Fibroblast of skin of left quadriceps (primary cell): ENCODE results near the gene CALCA.

ENCODE experiments used
- DNase-seq, 2 experiments: peaks; one replicate each; pipeline ENCODE4 v3.0.0-alpha.2; 2013; ENCODE audit warnings: low read depth in 2 of 2

CALCA gene

GRCh38 chr11:14942745-14943144, 29.4 kb downstream of the CALCA start:
- no peak for DNase-seq

DNA sequence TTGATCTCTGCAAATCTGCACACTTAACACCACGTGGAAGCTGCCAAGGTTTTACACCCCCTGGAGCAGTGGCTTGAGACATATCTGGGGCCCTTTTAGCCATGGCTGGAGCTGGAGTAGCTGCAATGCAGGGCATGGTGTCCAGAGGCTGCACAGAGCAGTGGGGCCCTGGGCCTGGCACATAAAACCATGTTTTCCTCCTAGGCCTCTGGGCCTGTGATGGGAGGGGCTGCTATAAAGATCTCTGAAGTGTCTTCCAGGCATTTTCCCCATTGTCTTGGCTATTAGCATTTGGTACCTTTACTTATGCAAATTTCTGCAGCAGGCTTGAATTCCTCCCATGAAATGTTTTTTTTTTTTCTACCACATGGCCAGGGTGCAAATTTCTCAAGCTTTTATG, 33.2 kb downstream of the CALCA start:
- no peak for DNase-seq

GRCh38 chr11:14934641-14935351, 37.4 kb downstream of the CALCA start:
- DNase-seq, result no peak

GRCh38 chr11:14932447-14932846, 39.7 kb downstream of the CALCA start:
- DNase-seq, result no peak

DNA sequence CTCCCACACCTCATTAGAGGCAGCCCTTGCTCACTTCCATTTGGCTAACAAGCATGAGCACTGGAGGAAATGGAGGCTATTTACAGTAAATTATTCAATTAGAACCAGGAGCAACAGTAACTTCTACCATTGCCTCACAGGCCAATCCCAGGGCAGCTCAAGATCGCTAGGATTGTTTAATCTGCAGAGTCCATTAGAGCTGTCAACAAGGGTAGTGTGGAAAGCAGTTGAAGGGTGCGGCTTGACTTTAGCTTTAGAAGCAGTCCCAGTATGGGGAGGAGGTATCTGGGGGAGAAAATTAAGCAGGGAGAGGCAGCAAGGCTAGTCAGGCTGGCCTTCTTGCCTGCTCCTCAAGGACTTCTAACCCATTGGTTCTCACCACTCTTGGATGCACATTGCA, 41.8 kb downstream of the CALCA start:
- no peak for DNase-seq

- no peak for DNase-seq
Measured at GRCh38 chr11:14927146-14927545, 45.0 kb downstream of the CALCA start.

GRCh38 chr11:14924318-14924717, 47.8 kb downstream of the CALCA start:
- no peak for DNase-seq
